Panc1 (cell line): ENCODE measurements around the gene COA8. TPM values are rescaled to one million over a fixed set of nuclear protein-coding genes. Genes with fewer than 3 reads are reported as not detected.

ENCODE experiments used
- ATAC-seq: fragments of 200-7000 bp; cut with Tn5 transposase; 2 replicates; pipeline ENCODE4 v1.9.1; 2020; ENCODE audit warnings: mild to moderate bottlenecking, moderate library complexity
- BruUV-seq: library from RNA; stranded (reverse); fragments of 400-500 nt; replicated peaks from 2 replicates; lab custom pipeline; 2021; lab: Mats Ljungman, UMichigan
- CTCF ChIA-PET: fragments of 300-600 bp; sonication (Branson Sonifier 250); formaldehyde crosslinking; loops from one replicate; lab custom pipeline; 2022; ENCODE audit warnings: antibody characterized with exemption; lab: Charles Lee
- POLR2A ChIA-PET: fragments of 300-600 bp; sonication (Branson Sonifier 250); formaldehyde crosslinking; loops from one replicate; lab custom pipeline; 2022; ENCODE audit warnings: antibody characterized with exemption; lab: Charles Lee
- DNase-seq: peaks from one replicate; pipeline ENCODE4 v3.0.0-alpha.2; 2010; ENCODE audit warnings: low read depth, low spot score
- H3K27ac ChIP-seq: 2 replicates; pipeline ENCODE4 v1.5.1; 2011; ENCODE audit warnings: mild to moderate bottlenecking, low read length, inconsistent platforms
- H3K27me3 ChIP-seq: fragments of 200-500 bp; sonication (Bioruptor generic); 2 replicates; pipeline ENCODE4 v1.6.0; 2014; ENCODE audit warnings: low read length, inconsistent platforms; ENCODE audit not compliant: control insufficient read depth, insufficient read depth
- H3K36me3 ChIP-seq: fragments of 200-500 bp; sonication (Bioruptor generic); 2 replicates; pipeline ENCODE4 v1.5.1; 2014; ENCODE audit warnings: inconsistent platforms, mild to moderate bottlenecking, low read length, moderate library complexity; ENCODE audit not compliant: control insufficient read depth, insufficient read depth
- H3K4me1 ChIP-seq: 2 replicates; pipeline ENCODE4 v1.5.1; 2011; ENCODE audit warnings: inconsistent platforms, mild to moderate bottlenecking, low read length, moderate library complexity; ENCODE audit not compliant: control insufficient read depth, insufficient read depth
- H3K4me3 ChIP-seq, 2 experiments: 2 replicates each; pipeline ENCODE4 v1.5.1; 2011 to 2012; ENCODE audit warnings: low read depth in 2 of 2, low read length in 2 of 2, mild to moderate bottlenecking in 2 of 2, inconsistent platforms in 1 of 2, moderate library complexity in 1 of 2
- H3K9me3 ChIP-seq: fragments of 200-500 bp; sonication (Bioruptor generic); 2 replicates; pipeline ENCODE4 v1.5.1; 2014; ENCODE audit warnings: low read depth, mild to moderate bottlenecking, inconsistent platforms, low read length, moderate library complexity; ENCODE audit not compliant: control insufficient read depth, insufficient read depth
- POLR2AphosphoS5 ChIP-seq: IDR thresholded peaks from 2 replicates; pipeline ENCODE4 v1.6.1; 2012; ENCODE audit warnings: mild to moderate bottlenecking, low read depth, low read length, moderate library complexity
- SIN3A ChIP-seq: IDR thresholded peaks from 2 replicates; pipeline ENCODE4 v1.6.1; 2012; ENCODE audit warnings: low read depth, mild to moderate bottlenecking, low read length, moderate library complexity, borderline replicate concordance; ENCODE audit not compliant: insufficient read depth
- TCF7L2 ChIP-seq: IDR thresholded peaks from 2 replicates; pipeline ENCODE4 v1.6.1; 2011; ENCODE audit warnings: mild to moderate bottlenecking, low read depth, low read length, inconsistent platforms
- in situ Hi-C: cut with HindIII; loops from 2 replicates; pipeline ENCODE4 v1.10.0; 2016; ENCODE audit warnings: low sequenced_read_pairs, low pct_unique_long_range_greater_than_20kb
- intact Hi-C: fragments of 100-400 bp; cut with micrococcal nuclease; formaldehyde crosslinking; loops from one replicate; pipeline ENCODE4 v1.10.0; 2022; ENCODE audit not compliant: unreplicated experiment
- total RNA-seq: library from RNA; stranded (reverse); gene quantifications from one replicate; pipeline ENCODE4 v1.2.1, GENCODE V29; 2021; ENCODE audit not compliant: unreplicated experiment
- TF ChIP-seq, protein P1 (sequence below): fragments of 450-650 bp; IDR thresholded peaks from 2 replicates; pipeline ENCODE4 v1.5.1; 2017; ENCODE audit warnings: mild to moderate bottlenecking
- TF ChIP-seq, protein P2 (sequence below), 2 experiments: IDR thresholded peaks; 2 replicates each; pipeline ENCODE4 v1.6.1; 2011 to 2012; ENCODE audit warnings: low read depth in 2 of 2, control low read depth in 1 of 2, low read length in 1 of 2, mild to moderate bottlenecking in 1 of 2, moderate library complexity in 1 of 2; ENCODE audit not compliant: insufficient read depth in 1 of 2

The COA8 gene
- total RNA-seq, 1 experiment from 2014 or later: 42.2 TPM

- Histone ChIP-seq H3K27ac (no peak overlapping the region), H3K4me1 (peaks cover 13% of the 10 kb centered on the region), H3K4me3 (no peak overlapping the region), H3K36me3 (peaks cover 3% of the 10 kb centered on the region), H3K27me3 (no peaks in the 10 kb centered on the region), H3K9me3 (no peaks in the 10 kb centered on the region)
- DNase-seq: no peak
- TF ChIP-seq, protein P1, sequence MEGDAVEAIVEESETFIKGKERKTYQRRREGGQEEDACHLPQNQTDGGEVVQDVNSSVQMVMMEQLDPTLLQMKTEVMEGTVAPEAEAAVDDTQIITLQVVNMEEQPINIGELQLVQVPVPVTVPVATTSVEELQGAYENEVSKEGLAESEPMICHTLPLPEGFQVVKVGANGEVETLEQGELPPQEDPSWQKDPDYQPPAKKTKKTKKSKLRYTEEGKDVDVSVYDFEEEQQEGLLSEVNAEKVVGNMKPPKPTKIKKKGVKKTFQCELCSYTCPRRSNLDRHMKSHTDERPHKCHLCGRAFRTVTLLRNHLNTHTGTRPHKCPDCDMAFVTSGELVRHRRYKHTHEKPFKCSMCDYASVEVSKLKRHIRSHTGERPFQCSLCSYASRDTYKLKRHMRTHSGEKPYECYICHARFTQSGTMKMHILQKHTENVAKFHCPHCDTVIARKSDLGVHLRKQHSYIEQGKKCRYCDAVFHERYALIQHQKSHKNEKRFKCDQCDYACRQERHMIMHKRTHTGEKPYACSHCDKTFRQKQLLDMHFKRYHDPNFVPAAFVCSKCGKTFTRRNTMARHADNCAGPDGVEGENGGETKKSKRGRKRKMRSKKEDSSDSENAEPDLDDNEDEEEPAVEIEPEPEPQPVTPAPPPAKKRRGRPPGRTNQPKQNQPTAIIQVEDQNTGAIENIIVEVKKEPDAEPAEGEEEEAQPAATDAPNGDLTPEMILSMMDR: no peak
- no peak for TF ChIP-seq POLR2AphosphoS5
- TF ChIP-seq, protein P2, sequence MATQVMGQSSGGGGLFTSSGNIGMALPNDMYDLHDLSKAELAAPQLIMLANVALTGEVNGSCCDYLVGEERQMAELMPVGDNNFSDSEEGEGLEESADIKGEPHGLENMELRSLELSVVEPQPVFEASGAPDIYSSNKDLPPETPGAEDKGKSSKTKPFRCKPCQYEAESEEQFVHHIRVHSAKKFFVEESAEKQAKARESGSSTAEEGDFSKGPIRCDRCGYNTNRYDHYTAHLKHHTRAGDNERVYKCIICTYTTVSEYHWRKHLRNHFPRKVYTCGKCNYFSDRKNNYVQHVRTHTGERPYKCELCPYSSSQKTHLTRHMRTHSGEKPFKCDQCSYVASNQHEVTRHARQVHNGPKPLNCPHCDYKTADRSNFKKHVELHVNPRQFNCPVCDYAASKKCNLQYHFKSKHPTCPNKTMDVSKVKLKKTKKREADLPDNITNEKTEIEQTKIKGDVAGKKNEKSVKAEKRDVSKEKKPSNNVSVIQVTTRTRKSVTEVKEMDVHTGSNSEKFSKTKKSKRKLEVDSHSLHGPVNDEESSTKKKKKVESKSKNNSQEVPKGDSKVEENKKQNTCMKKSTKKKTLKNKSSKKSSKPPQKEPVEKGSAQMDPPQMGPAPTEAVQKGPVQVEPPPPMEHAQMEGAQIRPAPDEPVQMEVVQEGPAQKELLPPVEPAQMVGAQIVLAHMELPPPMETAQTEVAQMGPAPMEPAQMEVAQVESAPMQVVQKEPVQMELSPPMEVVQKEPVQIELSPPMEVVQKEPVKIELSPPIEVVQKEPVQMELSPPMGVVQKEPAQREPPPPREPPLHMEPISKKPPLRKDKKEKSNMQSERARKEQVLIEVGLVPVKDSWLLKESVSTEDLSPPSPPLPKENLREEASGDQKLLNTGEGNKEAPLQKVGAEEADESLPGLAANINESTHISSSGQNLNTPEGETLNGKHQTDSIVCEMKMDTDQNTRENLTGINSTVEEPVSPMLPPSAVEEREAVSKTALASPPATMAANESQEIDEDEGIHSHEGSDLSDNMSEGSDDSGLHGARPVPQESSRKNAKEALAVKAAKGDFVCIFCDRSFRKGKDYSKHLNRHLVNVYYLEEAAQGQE (IDR thresholded peaks at IDR 0.05; ENCODE audit: insufficient read depth in 1 of 2, low read depth in 2 of 2, low read length in 1 of 2): no peak
- TF ChIP-seq TCF7L2: no peak
- no peak for TF ChIP-seq SIN3A
- in situ Hi-C loops (no loop called here), intact Hi-C loops (no loop called here)
- no peak for ATAC-seq
- no TSS peak for BruUV-seq
- CTCF ChIA-PET: no interaction called here
- POLR2A ChIA-PET: no interaction called here
These were observed 62.8 kb downstream of the COA8 start for GRCh38 chr14:103625356-103626095.

GRCh38 chr14:103626146-103626850 is 63.5 kb downstream of the COA8 start:
- H3K9me3 ChIP-seq: no peaks in the 10 kb centered on the region
- ATAC-seq (no peak), DNase-seq (no peak)
- CTCF ChIA-PET: no interaction called here
- H3K4me3 ChIP-seq: no peak overlapping the region
- H3K36me3 ChIP-seq: peaks cover 3% of the 10 kb centered on the region
- POLR2A ChIA-PET: no interaction called here
- BruUV-seq: no TSS peak
- no peak overlapping the region for H3K27ac ChIP-seq
- no peak for TF ChIP-seq POLR2AphosphoS5
- no peak for TF ChIP-seq TCF7L2
- TF ChIP-seq, protein P2 (IDR thresholded peaks at IDR 0.05; ENCODE audit: insufficient read depth in 1 of 2, low read depth in 2 of 2, low read length in 1 of 2): no peak
- TF ChIP-seq SIN3A: no peak
- TF ChIP-seq, protein P1: no peak
- H3K27me3 ChIP-seq: no peaks in the 10 kb centered on the region
- in situ Hi-C loops: no loop called here
- peaks cover 14% of the 10 kb centered on the region for H3K4me1 ChIP-seq
- intact Hi-C loops: no loop called here
